Tibial nerve (tissue), 4 donors: Measurements from ENCODE around the gene PTPRG. TPM values are rescaled to one million over a fixed set of nuclear protein-coding genes. Genes with fewer than 3 reads are reported as not detected.

Experiments
- DNase-seq, 2 donors: peaks; one replicate each; pipeline ENCODE4 v3.0.0-alpha.2; 2019; ENCODE audit warnings: low spot score in 2 of 2
- H3K27ac ChIP-seq, 4 donors: fragments of 200-600 bp; sonication (generic) in 3 of 4; one replicate each; pipeline ENCODE4 v1.5.1; 2017 to 2019; ENCODE audit warnings: mild to moderate bottlenecking in 1 of 4
- H3K27me3 ChIP-seq, 2 donors: fragments of 200-600 bp; sonication (generic) in 1 of 2; one replicate each; pipeline versions ENCODE4 v1.5.1 to v1.6.0; 2017 to 2019
- H3K36me3 ChIP-seq, 3 donors: fragments of 200-600 bp; sonication (generic); one replicate each; pipeline ENCODE4 v1.5.1; 2018 to 2019
- H3K4me1 ChIP-seq, 4 donors: fragments of 200-600 bp; sonication (generic) in 3 of 4; one replicate each; pipeline ENCODE4 v1.5.1; 2017 to 2019
- H3K4me3 ChIP-seq, 4 donors: fragments of 200-600 bp; sonication (generic) in 3 of 4; one replicate each; pipeline ENCODE4 v1.5.1; 2017 to 2019; ENCODE audit warnings: mild to moderate bottlenecking in 1 of 4, moderate library complexity in 1 of 4
- H3K9me3 ChIP-seq, 4 donors: fragments of 200-600 bp; sonication (generic) in 3 of 4; one replicate each; pipeline ENCODE4 v1.5.1; 2017 to 2019
- CTCF ChIP-seq, 5 experiments: fragments of 200-600 bp in 3 of 5; fragments of 450-650 bp in 2 of 5; sonication (generic) in 3 of 5; IDR thresholded peaks; one replicate each; pipeline ENCODE4 v1.5.1; 2016 to 2019; ENCODE audit warnings: antibody characterized with exemption in 5 of 5, mild to moderate bottlenecking in 3 of 5, moderate library complexity in 2 of 5
- EP300 ChIP-seq, 2 donors: sonication (generic); formaldehyde crosslinking; IDR thresholded peaks; one replicate each; pipeline ENCODE4 v1.6.1; 2017; ENCODE audit warnings: antibody characterized with exemption in 2 of 2, mild to moderate bottlenecking in 1 of 2
- POLR2A ChIP-seq, 2 donors: fragments of 450-650 bp; IDR thresholded peaks; one replicate each; pipeline ENCODE4 v1.6.1; 2017; ENCODE audit warnings: antibody characterized with exemption in 2 of 2, mild to moderate bottlenecking in 2 of 2, moderate library complexity in 2 of 2
- WGBS, 2 donors: methylation state at CpG; one replicate each; pipeline ENCODE4 v1.1.5; 2018; 5-methylcytosine and 5-hydroxymethylcytosine counted together
- total RNA-seq, 4 donors: library from RNA; depleted of rRNA; stranded (reverse); fragments of >200 nt; gene quantifications; one replicate each; pipeline ENCODE4 v1.1.0, GENCODE V29; 2016

PTPRG gene
- total RNA-seq, 4 donors from 2014 or later, result 112 to 174 (median 121) TPM

GRCh38 chr3:61627768-61628185 lies 66.4 kb downstream of the PTPRG start:
- H3K27me3 ChIP-seq, result no peaks in the 10 kb centered on the region
- H3K4me1 ChIP-seq, result peaks cover 0 to 29% (median 11%) of the 10 kb centered on the region in 4 donors
- H3K9me3 ChIP-seq, result no peaks in the 10 kb centered on the region
- no peaks in the 10 kb centered on the region for H3K36me3 ChIP-seq
- DNase-seq, result peak in 1 of 2 donors; percentile 24
- TF ChIP-seq EP300 (IDR thresholded peaks at IDR 0.05), result peak in 1 of 2 donors; percentile 26
- no peak for TF ChIP-seq POLR2A (IDR thresholded peaks at IDR 0.05)
- WGBS, 2 donors, result 58 to 68% methylated on average over 2 of the region's 2 CpGs
- no peak overlapping the region for H3K4me3 ChIP-seq
- no peak overlapping the region for H3K27ac ChIP-seq

GRCh38 chr3:61628636-61629035 lies 67.3 kb downstream of the PTPRG start:
- WGBS, 2 donors, result 81% methylated on average over 3 of the region's 3 CpGs
- no peaks in the 10 kb centered on the region for H3K9me3 ChIP-seq
- DNase-seq, result no peak
- no peak overlapping the region for H3K4me3 ChIP-seq
- TF ChIP-seq POLR2A (IDR thresholded peaks at IDR 0.05), result no peak
- no peaks in the 10 kb centered on the region for H3K36me3 ChIP-seq
- H3K27me3 ChIP-seq, result no peaks in the 10 kb centered on the region
- H3K4me1 ChIP-seq, result peaks cover 0 to 29% (median 11%) of the 10 kb centered on the region in 4 donors
- H3K27ac ChIP-seq, result no peak overlapping the region

- Histone ChIP-seq H3K4me3 (no peak overlapping the region), H3K27me3 (no peaks in the 10 kb centered on the region), H3K27ac (peak overlapping the region in 1 of 4 donors; percentile 33), H3K36me3 (no peaks in the 10 kb centered on the region), H3K9me3 (no peaks in the 10 kb centered on the region), H3K4me1 (peaks cover 0 to 29% (median 11%) of the 10 kb centered on the region in 4 donors)
- DNase-seq, result no peak
- TF ChIP-seq POLR2A (IDR thresholded peaks at IDR 0.05) (no peak), EP300 (IDR thresholded peaks at IDR 0.05) (no peak), CTCF (IDR thresholded peaks at IDR 0.05) (no peak)
- WGBS, 2 donors, result 81 to 86% methylated on average over 4 of the region's 4 CpGs
These were observed 68.1 kb downstream of the PTPRG start for GRCh38 chr3:61629442-61629841.

GRCh38 chr3:61631108-61631769 lies 69.9 kb downstream of the PTPRG start:
- Histone ChIP-seq H3K9me3 (no peaks in the 10 kb centered on the region), H3K27me3 (no peaks in the 10 kb centered on the region), H3K36me3 (no peaks in the 10 kb centered on the region), H3K27ac (peak overlapping the region in 2 of 4 donors; percentile 5 to 66), H3K4me1 (peaks cover 0 to 26% (median 11%) of the 10 kb centered on the region in 4 donors), H3K4me3 (no peak overlapping the region)
- WGBS, 2 donors, result 76 to 88% methylated on average over 2 of the region's 2 CpGs
- TF ChIP-seq CTCF (IDR thresholded peaks at IDR 0.05) (no peak), EP300 (IDR thresholded peaks at IDR 0.05) (no peak), POLR2A (IDR thresholded peaks at IDR 0.05) (no peak)
- DNase-seq, result no peak

GRCh38 chr3:61632568-61633175 lies 71.3 kb downstream of the PTPRG start:
- no peak for TF ChIP-seq CTCF (IDR thresholded peaks at IDR 0.05)
- TF ChIP-seq POLR2A (IDR thresholded peaks at IDR 0.05), result no peak
- no peak for TF ChIP-seq EP300 (IDR thresholded peaks at IDR 0.05)
- H3K4me3 ChIP-seq, result no peak overlapping the region
- WGBS, 2 donors, result 96 to 98% methylated on average over 2 of the region's 2 CpGs

GRCh38 chr3:61634678-61635077 lies 73.3 kb downstream of the PTPRG start:
- H3K27me3 ChIP-seq, result no peaks in the 10 kb centered on the region
- WGBS, 2 donors, result 41 to 56% methylated on average over 3 of the region's 3 CpGs
- H3K9me3 ChIP-seq, result no peaks in the 10 kb centered on the region
- peaks cover 0 to 9% (median 4%) of the 10 kb centered on the region in 4 donors for H3K4me1 ChIP-seq
- no peak overlapping the region for H3K4me3 ChIP-seq
- H3K36me3 ChIP-seq, result no peaks in the 10 kb centered on the region
- no peak for TF ChIP-seq POLR2A (IDR thresholded peaks at IDR 0.05)
- TF ChIP-seq EP300 (IDR thresholded peaks at IDR 0.05), result no peak
- TF ChIP-seq CTCF (IDR thresholded peaks at IDR 0.05), result no peak
- no peak for DNase-seq
- H3K27ac ChIP-seq, result no peak overlapping the region

More at GRCh38 chr3:61632568-61633175, 71.3 kb downstream of the PTPRG start:
- DNase-seq, result no peak
- Histone ChIP-seq H3K4me1 (peaks cover 0 to 20% (median 9%) of the 10 kb centered on the region in 4 donors), H3K27ac (no peak overlapping the region), H3K27me3 (no peaks in the 10 kb centered on the region), H3K9me3 (no peaks in the 10 kb centered on the region), H3K36me3 (no peaks in the 10 kb centered on the region)
